Skin epidermis (tissue), 12 donors: Measurements from ENCODE around the gene HGF.

Experiments
- H3K27ac ChIP-seq, 21 experiments: fragments of 200-600 bp; sonication (generic) in 11 of 21; one replicate each; pipeline ENCODE4 v1.5.0; 2020; ENCODE audit warnings: mild to moderate bottlenecking in 3 of 21, inconsistent platforms in 2 of 21, moderate library complexity in 2 of 21
- H3K4me3 ChIP-seq, 7 experiments: fragments of 200-600 bp; sonication (generic) in 2 of 7; one replicate each; pipeline ENCODE4 v1.5.0; 2020; ENCODE audit warnings: inconsistent platforms in 2 of 7, mild to moderate bottlenecking in 2 of 7, moderate library complexity in 1 of 7

HGF gene

DNA sequence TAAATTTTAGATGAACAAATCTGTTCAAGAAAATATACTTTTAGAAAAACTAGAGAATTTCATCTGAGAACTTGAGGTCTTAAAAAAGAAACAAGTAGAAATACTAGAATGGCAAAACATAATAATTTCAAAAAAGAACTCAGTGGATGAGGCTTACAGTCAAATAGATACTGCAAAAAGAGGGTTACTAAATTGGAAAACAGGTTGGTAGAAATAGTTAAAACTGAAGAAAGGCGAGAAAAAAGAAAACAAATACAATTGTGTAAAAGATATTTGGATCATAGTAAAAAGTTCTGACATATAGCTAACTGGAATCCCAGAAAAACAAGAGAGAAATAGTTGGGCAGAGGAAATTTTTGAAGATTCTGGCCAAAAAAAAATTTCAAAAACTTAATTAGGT, 117.6 kb downstream of the HGF start:
- no peak overlapping the region for H3K4me3 ChIP-seq
- H3K27ac ChIP-seq: no peak overlapping the region
